ENCODE data around the gene TJP3.

The TJP3 gene

DNA sequence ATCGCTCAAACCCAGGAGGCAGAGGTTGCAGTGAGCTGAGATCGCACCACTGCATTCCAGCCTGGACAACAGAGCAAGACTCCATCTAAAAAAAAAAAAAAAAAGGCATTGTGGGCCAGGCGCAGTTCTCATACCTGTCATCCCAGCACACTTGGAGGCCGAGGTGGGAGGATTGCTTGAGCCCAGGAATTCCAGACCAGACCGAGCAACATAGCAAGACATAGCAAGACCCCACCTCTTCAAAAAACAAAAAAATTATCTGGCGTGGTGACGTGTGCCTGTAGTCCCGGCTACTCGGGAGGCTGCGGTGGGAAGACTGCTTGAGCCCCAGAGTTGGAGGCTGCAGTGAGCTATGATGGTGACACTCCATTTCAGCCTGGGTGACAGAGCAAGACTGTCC is 25.9 kb upstream of the TJP3 start:
- Mint-ChIP-seq H3K36me3 (ENCODE audit: low read depth) (peaks cover 19% of the 10 kb centered on the region), H3K4me3 (no peak overlapping the region), H3K27me3 (no peaks in the 10 kb centered on the region), H3K4me1 (ENCODE audit: low read depth) (peaks cover 10% of the 10 kb centered on the region), H3K27ac (no peak overlapping the region), H3K9me3 (no peaks in the 10 kb centered on the region)

DNA sequence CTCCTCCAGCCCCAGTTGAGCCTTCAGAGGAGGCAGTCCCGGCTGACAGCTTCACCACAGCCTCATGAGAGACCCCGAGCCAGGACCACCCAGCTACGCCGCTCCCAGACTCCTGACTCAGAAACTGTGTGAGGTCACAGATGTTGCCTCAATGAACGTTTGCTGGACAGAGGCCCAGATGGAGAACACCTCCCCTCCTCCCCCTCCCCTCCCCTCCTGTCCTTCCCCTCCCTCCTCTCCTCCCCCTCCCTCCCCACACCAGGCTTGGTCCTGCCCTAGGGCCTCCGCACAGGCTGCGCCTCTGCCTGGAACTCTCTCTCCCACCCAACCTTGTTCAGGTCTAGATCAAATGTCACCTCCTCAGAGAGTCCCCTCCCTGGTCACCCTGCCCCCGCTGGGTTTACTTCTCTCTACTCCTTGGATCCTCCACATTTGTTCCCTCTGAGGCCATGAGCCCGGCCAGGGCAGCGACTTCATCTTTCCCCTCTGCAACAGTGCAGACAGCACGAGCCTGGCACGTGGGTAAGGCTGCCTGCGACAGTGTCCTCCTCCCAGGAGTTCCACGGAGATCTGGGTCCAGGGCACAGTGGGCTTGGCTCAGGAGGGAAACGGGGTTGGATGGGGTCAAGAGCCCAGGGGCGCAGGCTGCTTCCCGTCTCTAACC is 25.3 kb upstream of the TJP3 start:
- H3K4me3 Mint-ChIP-seq, result no peak overlapping the region
- H3K36me3 Mint-ChIP-seq (ENCODE audit: low read depth), result peaks cover 19% of the 10 kb centered on the region
- no peaks in the 10 kb centered on the region for H3K9me3 Mint-ChIP-seq
- no peak overlapping the region for H3K27ac Mint-ChIP-seq
- H3K27me3 Mint-ChIP-seq, result no peaks in the 10 kb centered on the region
- H3K4me1 Mint-ChIP-seq (ENCODE audit: low read depth), result peaks cover 13% of the 10 kb centered on the region

GRCh38 chr19:3683405-3684053 is 24.7 kb upstream of the TJP3 start:
- peaks cover 16% of the 10 kb centered on the region for H3K4me1 Mint-ChIP-seq (ENCODE audit: low read depth)
- no peaks in the 10 kb centered on the region for H3K9me3 Mint-ChIP-seq
- H3K27ac Mint-ChIP-seq, result no peak overlapping the region
- H3K27me3 Mint-ChIP-seq, result no peaks in the 10 kb centered on the region
- H3K36me3 Mint-ChIP-seq (ENCODE audit: low read depth), result peaks cover 19% of the 10 kb centered on the region
- H3K4me3 Mint-ChIP-seq, result no peak overlapping the region

DNA sequence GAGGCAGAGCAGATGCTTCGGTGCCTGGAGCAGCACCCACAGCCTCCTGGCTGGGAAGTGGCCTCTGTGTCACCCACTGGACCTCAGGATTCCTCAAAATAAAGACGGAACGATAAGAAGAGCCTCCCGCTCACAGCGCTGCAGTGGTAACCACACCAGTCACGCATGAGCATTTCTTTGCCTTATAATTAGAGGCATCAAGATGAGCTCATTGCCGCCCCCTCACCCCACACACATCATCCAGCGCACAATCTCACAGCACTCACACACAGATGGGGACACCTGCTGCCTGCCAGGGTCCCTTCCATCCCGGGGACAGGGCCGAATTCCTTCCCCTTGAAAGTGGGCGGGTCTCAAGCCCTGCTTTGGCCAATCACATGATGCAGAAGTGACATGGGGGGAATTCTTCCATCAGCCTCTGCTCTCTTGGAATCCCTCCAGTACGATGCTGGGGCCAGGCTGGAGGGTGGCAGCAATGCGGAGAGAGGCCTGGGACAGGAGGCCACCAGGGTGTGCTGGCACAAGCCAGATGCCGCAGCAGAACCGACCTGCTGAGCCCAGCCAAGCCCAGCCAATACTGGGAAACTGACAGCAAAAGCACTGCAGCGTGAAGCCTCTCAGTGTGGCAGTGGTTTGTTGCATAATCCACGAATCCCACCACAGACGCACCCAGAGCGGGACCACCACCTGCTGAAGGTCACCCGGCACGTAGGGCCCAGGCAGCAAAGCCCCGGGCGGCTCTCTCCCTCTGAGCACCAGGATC is 23.9 kb upstream of the TJP3 start:
- H3K36me3 Mint-ChIP-seq (ENCODE audit: low read depth), result peaks cover 18% of the 10 kb centered on the region
- H3K4me3 Mint-ChIP-seq, result no peak overlapping the region
- H3K27me3 Mint-ChIP-seq, result no peaks in the 10 kb centered on the region
- H3K27ac Mint-ChIP-seq, result no peak overlapping the region
- peaks cover 22% of the 10 kb centered on the region for H3K4me1 Mint-ChIP-seq (ENCODE audit: low read depth)
- H3K9me3 Mint-ChIP-seq, result no peaks in the 10 kb centered on the region

- Mint-ChIP-seq H3K4me3 (no peak overlapping the region), H3K9me3 (no peaks in the 10 kb centered on the region), H3K27me3 (no peaks in the 10 kb centered on the region), H3K4me1 (ENCODE audit: low read depth) (peaks cover 27% of the 10 kb centered on the region), H3K27ac (no peak overlapping the region), H3K36me3 (ENCODE audit: low read depth) (peaks cover 19% of the 10 kb centered on the region)
Observed at GRCh38 chr19:3684817-3685410, 23.3 kb upstream of the TJP3 start.

- H3K27ac Mint-ChIP-seq, result peak overlapping the region; percentile 49
- H3K27me3 Mint-ChIP-seq, result no peaks in the 10 kb centered on the region
- H3K4me1 Mint-ChIP-seq (ENCODE audit: low read depth), result peaks cover 50% of the 10 kb centered on the region
- H3K4me3 Mint-ChIP-seq, result peak overlapping the region; percentile 62
- peaks cover 32% of the 10 kb centered on the region for H3K36me3 Mint-ChIP-seq (ENCODE audit: low read depth)
- peaks cover 5% of the 10 kb centered on the region for H3K9me3 Mint-ChIP-seq
Observed at GRCh38 chr19:3687393-3687773, 20.8 kb upstream of the TJP3 start.

DNA sequence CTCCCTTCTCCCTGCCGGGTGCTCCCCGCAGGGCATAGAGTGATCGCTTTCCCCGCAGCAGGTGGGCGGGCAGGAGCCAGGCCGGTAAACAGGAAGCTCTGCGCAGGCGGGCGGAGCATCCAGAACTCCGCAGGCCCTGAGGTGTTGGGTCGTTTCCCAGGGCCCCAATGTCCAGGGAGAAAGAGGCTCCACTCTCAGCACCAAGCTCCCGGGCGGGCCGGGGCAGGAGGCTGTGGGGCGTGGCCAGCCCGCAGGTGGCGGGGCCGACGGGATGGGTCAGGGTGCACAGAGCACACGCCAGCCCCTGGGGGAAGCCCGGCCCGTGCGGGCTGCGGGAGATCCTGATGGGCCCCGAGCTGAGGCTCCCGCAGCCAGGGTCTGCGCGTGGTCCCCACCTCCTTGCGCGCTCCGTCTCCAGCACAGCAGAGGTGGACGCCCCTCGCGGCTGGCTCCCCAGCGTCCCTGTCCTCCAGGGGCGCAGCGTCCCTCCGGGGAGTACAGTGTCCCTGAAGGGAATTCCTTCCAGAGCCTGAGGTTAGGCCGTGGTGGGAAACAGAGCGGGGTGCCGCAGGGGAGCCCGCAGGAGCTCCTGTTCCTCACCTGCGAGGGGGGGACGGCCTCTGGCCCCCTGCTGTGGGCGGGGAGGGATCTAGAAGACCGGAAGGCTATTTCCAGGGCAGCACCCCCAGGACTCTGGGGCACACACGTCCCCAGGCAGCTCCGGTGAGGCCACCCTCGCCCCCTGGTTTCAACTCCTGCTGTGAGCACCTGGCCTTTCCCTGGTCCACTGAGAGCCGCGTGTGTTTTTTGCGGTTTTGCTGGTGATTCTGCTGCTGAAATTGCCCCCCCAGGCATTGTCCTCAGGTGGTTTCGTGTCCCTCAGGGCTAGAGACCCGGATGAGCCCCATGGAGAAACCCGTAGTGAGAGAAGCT is 20.1 kb upstream of the TJP3 start:
- Mint-ChIP-seq H3K4me3 (peak overlapping the region; percentile 66), H3K36me3 (ENCODE audit: low read depth) (peaks cover 32% of the 10 kb centered on the region), H3K27me3 (no peaks in the 10 kb centered on the region), H3K9me3 (peaks cover 5% of the 10 kb centered on the region), H3K4me1 (ENCODE audit: low read depth) (peaks cover 55% of the 10 kb centered on the region), H3K27ac (peak overlapping the region; percentile 70)

DNA sequence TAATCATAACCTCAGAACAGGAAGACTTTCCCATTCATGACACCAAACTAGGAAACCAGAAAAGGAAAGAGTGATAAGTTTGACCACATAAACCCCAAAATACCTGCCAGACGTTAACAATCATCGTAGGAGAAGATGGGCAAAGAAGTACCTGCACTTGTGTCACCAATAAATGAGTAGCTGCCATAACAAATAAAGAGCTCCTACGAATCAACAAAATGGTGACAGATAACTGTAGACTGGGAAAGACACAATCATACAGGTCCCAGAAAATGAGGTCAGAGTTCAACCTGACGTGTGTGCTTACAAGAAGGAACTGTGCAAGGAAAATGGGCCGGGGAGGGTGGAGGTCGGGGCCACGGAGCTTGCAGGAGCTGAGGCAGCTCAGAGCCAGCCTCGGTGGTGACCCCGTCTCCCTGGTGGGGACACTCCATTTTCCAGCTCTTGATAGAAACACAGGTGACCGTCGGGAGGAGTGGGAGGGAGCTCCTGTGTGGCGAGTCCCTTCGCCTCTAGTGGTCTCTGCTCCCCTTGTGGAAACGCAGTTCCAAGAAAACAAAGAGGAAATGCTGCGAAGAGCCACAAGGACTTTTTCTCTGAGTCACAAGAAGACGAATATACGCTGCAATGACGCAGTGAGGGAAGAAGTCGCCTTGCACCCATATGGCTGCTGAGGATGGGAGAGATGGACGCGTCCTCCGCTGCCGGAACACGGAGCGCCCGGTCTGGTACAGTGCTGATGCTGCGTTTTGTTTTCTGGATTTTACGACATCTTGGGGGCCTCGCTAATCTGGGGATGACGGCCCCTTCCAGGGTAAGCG is 17.4 kb upstream of the TJP3 start:
- Mint-ChIP-seq H3K27ac (peak overlapping the region; percentile 96), H3K36me3 (ENCODE audit: low read depth) (peaks cover 17% of the 10 kb centered on the region), H3K27me3 (no peaks in the 10 kb centered on the region), H3K4me3 (peak overlapping the region; percentile 74), H3K4me1 (ENCODE audit: low read depth) (peaks cover 56% of the 10 kb centered on the region), H3K9me3 (peaks cover 5% of the 10 kb centered on the region)

- H3K4me1 Mint-ChIP-seq (ENCODE audit: low read depth), result peaks cover 56% of the 10 kb centered on the region
- peak overlapping the region; percentile 96 for H3K27ac Mint-ChIP-seq
- H3K36me3 Mint-ChIP-seq (ENCODE audit: low read depth), result peaks cover 17% of the 10 kb centered on the region
- peaks cover 5% of the 10 kb centered on the region for H3K9me3 Mint-ChIP-seq
- no peaks in the 10 kb centered on the region for H3K27me3 Mint-ChIP-seq
- H3K4me3 Mint-ChIP-seq, result peak overlapping the region; percentile 32
Observed at GRCh38 chr19:3691372-3691716, 16.8 kb upstream of the TJP3 start.

DNA sequence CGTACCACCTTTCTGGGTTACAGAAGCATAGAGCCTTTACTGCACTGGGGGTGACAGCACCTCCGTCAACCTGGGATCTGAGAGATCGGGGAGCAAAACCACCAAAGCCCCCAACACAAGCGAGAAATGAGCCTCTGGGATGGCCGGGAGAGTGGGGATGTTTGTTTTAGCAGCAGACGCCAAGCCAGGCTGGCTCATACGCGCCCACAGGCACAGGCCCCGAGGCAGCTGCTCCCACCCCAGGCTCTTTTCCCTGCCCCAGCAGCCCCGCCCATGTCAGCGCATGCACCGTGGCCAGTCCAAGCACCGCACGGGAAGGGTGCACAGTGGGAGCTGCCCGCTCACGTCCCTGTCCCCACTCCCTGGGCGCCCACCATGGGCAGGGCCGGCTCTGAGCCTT is 16.5 kb upstream of the TJP3 start:
- Mint-ChIP-seq H3K4me1 (ENCODE audit: low read depth) (peaks cover 53% of the 10 kb centered on the region), H3K9me3 (peaks cover 5% of the 10 kb centered on the region), H3K27me3 (no peaks in the 10 kb centered on the region), H3K27ac (peak overlapping the region; percentile 96), H3K36me3 (ENCODE audit: low read depth) (peaks cover 17% of the 10 kb centered on the region), H3K4me3 (peak overlapping the region; percentile 32)

GRCh38 chr19:3692141-3693024 is 15.8 kb upstream of the TJP3 start:
- Mint-ChIP-seq H3K9me3 (peaks cover 5% of the 10 kb centered on the region), H3K4me3 (no peak overlapping the region), H3K27me3 (no peaks in the 10 kb centered on the region), H3K36me3 (ENCODE audit: low read depth) (peaks cover 17% of the 10 kb centered on the region), H3K4me1 (ENCODE audit: low read depth) (peaks cover 51% of the 10 kb centered on the region), H3K27ac (peak overlapping the region; percentile 49)

- Mint-ChIP-seq H3K9me3 (peaks cover 5% of the 10 kb centered on the region), H3K36me3 (ENCODE audit: low read depth) (peaks cover 17% of the 10 kb centered on the region), H3K4me3 (no peak overlapping the region), H3K27ac (no peak overlapping the region), H3K27me3 (no peaks in the 10 kb centered on the region), H3K4me1 (ENCODE audit: low read depth) (peaks cover 55% of the 10 kb centered on the region)
Observed at GRCh38 chr19:3693025-3693925, 14.9 kb upstream of the TJP3 start.

Data from stimulated activated naive CD8-positive, alpha-beta T cell treated with anti-CD3 and anti-CD28 coated beads, Interleukin-15, Interleukin-2, amounts not matched to agents 100 ng/mL and 50 ng/mL, for 24 hours (primary cell).